Nephron progenitor cell (in vitro differentiated cells): Measurements from ENCODE around the gene CAP2.

Source experiments
- DNase-seq: peaks from one replicate; pipeline ENCODE4 v3.0.0; 2021
- H3K27ac Mint-ChIP-seq: 2 replicates; pipeline ENCODE4 v1.8.0; 2021; ENCODE audit warnings: mild to moderate bottlenecking, moderate library complexity, mixed read lengths
- H3K27me3 Mint-ChIP-seq: 2 replicates; pipeline ENCODE4 v1.8.0; 2021; ENCODE audit warnings: mild to moderate bottlenecking, low read depth, mixed read lengths; ENCODE audit not compliant: poor library complexity
- H3K36me3 Mint-ChIP-seq: 2 replicates; pipeline ENCODE4 v1.8.0; 2021; ENCODE audit warnings: low read depth, mixed read lengths
- H3K4me1 Mint-ChIP-seq: 2 replicates; pipeline ENCODE4 v1.8.0; 2021; ENCODE audit warnings: mixed read lengths
- H3K4me3 Mint-ChIP-seq: 2 replicates; pipeline ENCODE4 v1.8.0; 2021; ENCODE audit warnings: mild to moderate bottlenecking, moderate library complexity, mixed read lengths
- H3K9me3 Mint-ChIP-seq: 2 replicates; pipeline ENCODE4 v1.8.0; 2021; ENCODE audit warnings: mild to moderate bottlenecking, moderate library complexity, mixed read lengths
- CTCF ChIP-seq: fragments of 200-600 bp; sonication (generic); IDR thresholded peaks from 2 replicates; pipeline ENCODE4 v1.5.0; 2021; ENCODE audit warnings: antibody characterized with exemption

The CAP2 gene

GRCh38 chr6:17469006-17469832 lies 75.8 kb downstream of the CAP2 start:
- no peak for DNase-seq
- Mint-ChIP-seq H3K9me3 (no peaks in the 10 kb centered on the region), H3K4me1 (peaks cover 25% of the 10 kb centered on the region), H3K27ac (peak overlapping the region; percentile 4), H3K36me3 (peaks cover 39% of the 10 kb centered on the region), H3K4me3 (no peak overlapping the region), H3K27me3 (peaks cover 2% of the 10 kb centered on the region)
- no peak for TF ChIP-seq CTCF

DNA sequence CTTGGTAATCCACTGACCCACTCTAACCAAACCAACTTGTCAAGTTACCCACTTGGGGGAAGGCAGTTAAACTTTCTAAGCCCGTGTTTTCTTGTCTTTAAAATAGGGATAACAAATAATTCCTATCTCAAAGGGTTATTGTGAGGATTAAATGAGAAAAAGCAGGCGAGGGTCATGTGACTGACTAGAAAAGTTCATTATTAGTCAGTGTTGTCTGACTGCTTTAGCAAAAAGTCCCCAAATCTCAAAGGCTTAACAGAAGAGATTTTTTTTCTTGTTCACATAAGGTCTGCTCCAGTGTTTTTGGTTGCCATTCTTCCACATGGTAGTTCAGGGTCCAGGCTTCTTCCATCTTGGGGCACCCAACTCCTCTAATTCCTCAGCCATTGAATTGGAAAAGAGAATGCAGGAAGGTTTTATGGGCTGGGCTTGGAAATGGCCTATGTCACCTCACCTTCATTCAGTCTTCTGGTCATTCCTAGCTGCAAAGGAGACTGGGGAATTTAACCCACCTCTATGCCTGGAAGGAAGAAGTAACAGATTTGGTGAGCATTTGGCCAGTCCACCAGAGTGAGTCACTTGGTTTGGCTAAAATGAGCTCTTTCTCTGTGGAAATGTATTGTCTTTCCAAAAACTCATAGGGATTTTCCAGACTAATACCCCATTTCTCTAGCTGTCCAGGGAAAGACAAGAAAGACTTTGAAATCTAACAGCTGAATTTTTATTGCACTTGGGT lies 77.0 kb downstream of the CAP2 start:
- H3K4me3 Mint-ChIP-seq = no peak overlapping the region
- H3K27ac Mint-ChIP-seq = no peak overlapping the region
- H3K27me3 Mint-ChIP-seq = peaks cover 2% of the 10 kb centered on the region
- peaks cover 29% of the 10 kb centered on the region for H3K36me3 Mint-ChIP-seq
- DNase-seq = no peak
- no peaks in the 10 kb centered on the region for H3K9me3 Mint-ChIP-seq
- no peak for TF ChIP-seq CTCF
- H3K4me1 Mint-ChIP-seq = peaks cover 36% of the 10 kb centered on the region

GRCh38 chr6:17470938-17471327 lies 77.5 kb downstream of the CAP2 start:
- Mint-ChIP-seq H3K4me3 (no peak overlapping the region), H3K27me3 (peaks cover 2% of the 10 kb centered on the region), H3K27ac (no peak overlapping the region), H3K9me3 (no peaks in the 10 kb centered on the region), H3K36me3 (peaks cover 24% of the 10 kb centered on the region), H3K4me1 (peaks cover 42% of the 10 kb centered on the region)
- no peak for TF ChIP-seq CTCF
- no peak for DNase-seq

- Mint-ChIP-seq H3K27me3 (peaks cover 2% of the 10 kb centered on the region), H3K4me1 (peaks cover 57% of the 10 kb centered on the region), H3K36me3 (peaks cover 14% of the 10 kb centered on the region), H3K4me3 (peak overlapping the region; percentile 65), H3K27ac (peak overlapping the region; percentile 95), H3K9me3 (no peaks in the 10 kb centered on the region)
- TF ChIP-seq CTCF = no peak
- DNase-seq = no peak
These were observed 79.3 kb downstream of the CAP2 start for GRCh38 chr6:17472653-17473183.

- H3K4me1 Mint-ChIP-seq = peaks cover 57% of the 10 kb centered on the region
- no peaks in the 10 kb centered on the region for H3K9me3 Mint-ChIP-seq
- peak; percentile 11 for DNase-seq
- H3K4me3 Mint-ChIP-seq = peak overlapping the region; percentile 21
- no peak for TF ChIP-seq CTCF
- peak overlapping the region; percentile 36 for H3K27ac Mint-ChIP-seq
- H3K27me3 Mint-ChIP-seq = no peaks in the 10 kb centered on the region
- peaks cover 6% of the 10 kb centered on the region for H3K36me3 Mint-ChIP-seq
These were observed 80.2 kb downstream of the CAP2 start for GRCh38 chr6:17473554-17473953.
